T-helper 2 cell (primary cell): Measurements from ENCODE around the gene LRCH1.

Experiments used
- DNase-seq, 5 experiments: peaks; one replicate each; pipeline versions ENCODE4 v3.0.0 to v3.0.0-alpha.2; 2012 to 2022

Gene LRCH1

DNA sequence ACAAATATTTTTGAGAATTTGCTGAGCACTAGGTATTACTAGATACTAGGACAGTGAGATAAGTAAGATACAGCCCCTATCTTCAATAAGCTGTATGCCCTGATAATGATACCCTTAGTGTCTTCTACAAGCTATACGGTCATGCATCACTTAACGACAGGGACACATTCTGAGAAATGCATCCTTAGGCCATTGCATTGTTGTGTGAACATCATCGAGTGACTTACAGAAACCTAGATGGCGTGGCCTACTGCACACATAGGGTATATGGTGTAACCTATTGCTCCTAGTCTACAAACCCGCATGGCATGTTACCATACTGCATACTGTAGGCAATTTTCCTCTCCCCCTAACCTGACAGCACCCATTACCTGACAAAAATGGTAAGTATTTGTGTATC is 64.9 kb downstream of the LRCH1 start:
- DNase-seq: no peak

GRCh38 chr13:46618694-46619254 is 65.8 kb downstream of the LRCH1 start:
- DNase-seq: no peak

GRCh38 chr13:46620029-46620428 is 67.1 kb downstream of the LRCH1 start:
- no peak for DNase-seq

DNA sequence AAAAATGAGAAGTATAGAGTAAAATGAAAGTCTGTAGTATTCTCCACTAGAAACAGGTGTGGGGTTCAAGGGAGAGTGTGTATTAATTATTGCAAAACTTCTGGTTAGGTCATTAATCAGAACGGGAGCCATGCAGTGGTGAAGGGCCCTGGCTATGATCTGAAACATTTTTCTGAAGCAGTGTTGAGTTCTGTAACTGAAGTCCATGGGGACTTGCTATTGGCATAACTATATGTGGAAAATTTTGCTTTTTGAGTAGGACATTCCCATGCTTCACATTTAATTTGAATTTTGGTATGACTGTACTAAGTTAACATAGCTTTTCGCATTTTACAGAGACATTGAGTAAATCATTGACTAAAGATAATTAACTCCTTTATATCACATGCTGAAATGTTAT is 67.5 kb downstream of the LRCH1 start:
- no peak for DNase-seq

DNA sequence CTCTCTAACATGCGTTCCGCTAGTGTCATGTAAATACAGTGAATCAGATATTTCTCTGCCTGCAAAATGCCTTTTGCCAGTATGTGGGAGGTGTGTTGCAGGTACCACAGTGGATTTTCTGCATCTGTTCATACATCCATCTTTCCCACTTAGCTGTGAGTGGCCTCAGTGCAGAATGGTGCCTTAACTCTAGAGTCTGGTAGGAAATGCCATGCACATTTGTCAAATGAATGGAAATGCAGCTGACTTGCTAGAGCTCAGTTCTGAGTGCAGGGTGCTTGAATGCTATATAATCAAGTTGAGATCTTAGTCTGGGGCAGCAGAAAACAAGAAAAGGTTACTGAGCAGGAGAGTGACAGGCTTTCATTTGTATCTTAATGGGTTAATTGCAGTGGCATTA is 68.2 kb downstream of the LRCH1 start:
- no peak for DNase-seq

GRCh38 chr13:46621792-46622629 is 69.0 kb downstream of the LRCH1 start:
- DNase-seq: no peak

- no peak for DNase-seq
Measured at GRCh38 chr13:46622630-46623256, 69.8 kb downstream of the LRCH1 start.

- DNase-seq: no peak
Measured at GRCh38 chr13:46624353-46624752, 71.4 kb downstream of the LRCH1 start.

- DNase-seq: no peak
Measured at GRCh38 chr13:46624821-46625220, 71.9 kb downstream of the LRCH1 start.

GRCh38 chr13:46627462-46627861 is 74.5 kb downstream of the LRCH1 start:
- DNase-seq: no peak

DNA sequence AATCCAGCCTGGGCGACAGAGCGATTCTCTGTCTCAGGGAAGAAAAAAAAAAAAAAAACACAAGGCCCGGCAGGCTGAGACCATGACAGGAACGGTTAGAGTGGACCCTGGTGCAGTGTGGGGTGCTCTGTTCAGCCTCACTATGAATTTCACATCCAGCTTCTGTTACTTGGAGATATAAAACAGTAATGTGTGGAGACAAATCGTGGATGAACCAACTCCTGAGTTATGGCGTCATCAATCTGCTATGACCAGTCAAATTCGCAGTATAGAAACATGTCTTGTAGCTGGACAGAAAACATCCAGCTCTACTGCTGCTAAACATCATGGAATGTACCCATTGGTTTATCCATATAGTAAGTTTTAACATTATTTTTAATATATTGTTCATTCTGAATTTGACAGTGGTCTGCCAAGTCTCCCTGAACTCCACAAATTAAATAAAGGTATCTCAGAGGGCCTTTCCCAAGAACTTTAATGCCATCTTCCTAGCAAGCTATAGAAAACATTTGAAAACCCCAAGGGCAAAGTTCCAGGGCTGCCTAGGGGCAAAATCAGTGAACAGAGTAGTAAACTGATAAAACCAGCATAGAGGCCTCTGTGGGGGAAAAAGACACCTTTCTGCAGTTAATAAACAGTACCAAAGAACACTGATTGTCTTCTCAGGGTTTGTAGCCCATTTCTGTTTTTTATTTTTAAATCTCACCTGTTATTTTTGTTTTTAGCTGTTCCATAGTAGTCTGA is 75.8 kb downstream of the LRCH1 start:
- DNase-seq: no peak

DNA sequence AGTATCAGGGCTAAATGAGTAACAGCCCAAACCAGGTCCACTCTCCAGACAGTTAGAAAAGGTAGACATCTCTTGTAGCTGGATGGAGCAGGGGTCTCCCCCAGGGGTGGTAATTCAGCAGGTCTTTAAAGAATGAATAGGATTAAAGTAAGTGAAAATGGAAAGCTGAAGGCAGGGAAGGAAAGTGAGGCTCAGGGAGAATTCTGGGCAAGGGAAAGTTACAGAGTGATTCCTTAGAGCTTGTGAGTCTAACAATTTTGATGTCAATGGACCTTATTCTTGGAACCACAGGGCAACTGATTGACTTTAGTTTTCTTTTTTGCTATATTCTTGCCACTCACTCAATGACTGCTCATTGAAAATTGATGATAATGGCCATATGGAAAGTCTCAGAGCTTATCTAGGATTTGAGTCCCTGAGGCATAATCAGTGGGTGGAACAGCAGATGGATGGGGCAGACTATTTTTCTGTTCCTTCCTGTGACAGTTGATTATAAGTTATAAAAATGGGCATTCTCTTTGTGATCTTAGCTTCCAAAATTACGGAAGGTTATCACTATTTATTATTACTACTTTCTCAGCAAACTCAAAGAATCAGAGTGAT is 76.9 kb downstream of the LRCH1 start:
- no peak for DNase-seq

GRCh38 chr13:46630431-46631178 is 77.6 kb downstream of the LRCH1 start:
- DNase-seq: no peak

DNA sequence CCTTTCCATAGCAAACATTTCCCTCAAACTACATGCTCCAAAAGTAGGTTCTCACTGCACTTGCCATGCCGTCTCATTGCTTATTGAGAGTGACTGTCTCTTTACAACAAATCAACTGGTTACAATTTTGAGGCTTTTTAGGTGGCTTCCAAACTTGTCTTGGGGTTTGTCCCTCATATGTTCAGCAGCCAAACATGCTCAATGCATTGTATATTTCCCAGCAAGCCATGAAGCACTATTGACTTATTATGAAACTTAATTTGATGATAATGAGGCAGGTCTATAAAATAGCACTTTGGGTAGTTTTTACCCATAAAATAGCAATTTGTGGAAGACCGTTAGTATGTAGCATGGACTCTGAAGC is 78.2 kb downstream of the LRCH1 start:
- DNase-seq: no peak

GRCh38 chr13:46632176-46632575 is 79.2 kb downstream of the LRCH1 start:
- no peak for DNase-seq

DNA sequence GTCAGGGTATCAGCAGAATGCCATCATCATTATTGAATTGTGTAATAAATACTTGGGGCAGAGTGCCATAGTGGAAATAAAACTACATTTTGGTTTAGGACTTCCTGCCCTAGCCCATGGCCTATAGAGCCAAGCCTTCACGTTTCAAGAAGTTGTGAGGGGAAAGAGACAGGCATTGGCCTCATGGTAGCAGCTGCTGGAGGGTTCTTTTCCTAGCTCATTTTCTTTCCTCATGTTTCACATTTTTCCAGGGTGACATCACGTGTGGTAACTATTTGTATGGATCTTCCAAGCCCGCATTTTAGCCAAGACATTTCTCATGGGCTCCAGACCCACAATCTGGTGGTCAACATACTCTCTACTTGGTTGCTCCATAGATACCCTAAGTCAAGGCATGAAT is 80.4 kb downstream of the LRCH1 start:
- DNase-seq: no peak

DNA sequence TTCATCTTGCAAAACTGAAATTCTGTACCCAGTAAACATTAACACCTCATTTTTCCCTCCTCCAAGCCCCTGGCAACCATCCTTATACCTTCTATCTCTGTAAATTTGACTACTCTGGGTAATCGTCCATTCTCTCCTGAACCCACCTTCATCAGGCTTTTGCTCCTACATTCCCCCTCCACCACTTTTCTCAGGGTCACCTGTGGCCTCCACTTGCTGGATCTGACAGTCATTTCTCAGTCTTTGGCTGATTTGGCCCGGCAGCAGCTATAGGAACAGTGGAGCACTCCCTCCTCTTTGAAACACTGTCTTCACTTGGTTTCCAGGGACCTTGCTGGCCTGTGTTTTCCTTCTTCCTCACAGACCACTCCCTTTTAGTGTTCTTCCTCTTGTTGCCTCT is 83.5 kb downstream of the LRCH1 start:
- DNase-seq: no peak

DNA sequence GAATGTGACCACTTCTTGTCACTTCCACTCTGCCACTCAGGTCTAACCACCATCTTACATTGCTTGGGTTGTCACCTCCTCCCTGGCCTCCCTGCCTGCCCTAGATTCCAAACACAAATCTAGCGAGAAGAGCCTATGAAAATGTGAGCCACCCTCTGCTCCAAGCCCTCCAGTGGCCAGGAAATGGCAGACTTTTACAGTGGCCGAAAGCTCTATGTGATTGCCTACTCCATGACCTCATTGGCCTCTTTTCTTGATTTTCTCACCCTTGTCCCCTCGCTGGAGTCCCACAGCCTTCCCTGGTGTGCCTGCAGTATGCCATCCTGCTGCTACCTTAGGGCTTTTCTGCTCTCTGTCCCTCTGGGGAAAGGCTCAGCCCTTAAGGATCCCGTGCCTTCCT is 84.2 kb downstream of the LRCH1 start:
- DNase-seq: no peak

GRCh38 chr13:46638262-46638661 is 85.3 kb downstream of the LRCH1 start:
- no peak for DNase-seq

- DNase-seq: no peak
Measured at GRCh38 chr13:46639033-46639981, 86.3 kb downstream of the LRCH1 start.

GRCh38 chr13:46640843-46641242 is 87.9 kb downstream of the LRCH1 start:
- no peak for DNase-seq
